ENCODE measurements around the gene IMPDH2. TPM values are rescaled to one million over a fixed set of nuclear protein-coding genes. Genes with fewer than 3 reads are reported as not detected.
A peak's percentile ranks its signal among the peaks of the same experiment; 100 is the strongest.

The IMPDH2 gene
- total RNA-seq, result 100 to 1,000 TPM; 535 to 557 TPM

DNA sequence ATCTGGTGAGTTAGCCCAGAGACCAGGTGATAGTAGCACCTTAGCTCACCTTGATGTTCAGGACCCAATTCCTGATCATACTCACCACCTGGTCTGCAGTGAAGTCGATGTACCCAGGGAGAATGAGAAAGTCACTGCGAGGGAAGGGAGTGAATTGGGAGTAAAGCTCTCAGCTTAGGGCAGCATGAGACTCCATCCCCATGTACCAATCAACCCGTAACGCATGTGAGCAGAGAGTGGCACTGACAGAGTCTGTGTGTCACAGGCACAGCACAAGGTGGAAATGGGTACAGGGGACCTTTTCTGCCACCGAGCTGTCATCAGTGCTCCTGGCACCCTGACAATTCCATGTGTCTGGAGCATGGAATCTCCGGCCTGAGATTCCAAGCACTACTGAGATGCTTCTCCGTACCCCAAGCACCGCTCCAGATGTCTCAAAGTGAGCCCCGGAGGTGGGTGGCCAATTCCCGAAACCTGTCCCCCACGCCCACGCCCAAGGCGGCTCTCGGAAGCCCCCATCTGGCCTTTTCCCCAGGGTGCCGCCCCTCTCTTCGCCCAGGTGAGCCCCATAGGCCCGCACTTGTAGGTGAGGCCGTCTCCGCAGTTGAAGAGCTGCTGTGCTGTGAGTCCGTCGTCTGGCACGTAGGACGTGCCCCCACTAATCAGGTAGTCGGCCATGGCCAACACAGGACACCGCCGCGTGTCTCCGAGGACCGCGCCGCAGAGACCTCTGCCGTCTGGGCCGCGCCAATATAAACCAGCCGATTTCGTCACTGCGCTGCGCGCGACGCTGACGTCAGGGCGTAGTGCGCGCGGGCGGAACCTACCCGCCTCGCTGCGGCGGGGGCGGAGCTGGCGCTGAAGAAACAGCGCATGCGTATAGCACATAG is at the start of gene IMPDH2:
IMPDH2 (minus strand) TSS at position 726 of the 890 bp plus-strand sequence; CDS start at position 678, 48 bp downstream.
- H3K36me3 Mint-ChIP-seq (ENCODE audit: low read depth), result peaks cover 65% of the 10 kb centered on the region

DNA sequence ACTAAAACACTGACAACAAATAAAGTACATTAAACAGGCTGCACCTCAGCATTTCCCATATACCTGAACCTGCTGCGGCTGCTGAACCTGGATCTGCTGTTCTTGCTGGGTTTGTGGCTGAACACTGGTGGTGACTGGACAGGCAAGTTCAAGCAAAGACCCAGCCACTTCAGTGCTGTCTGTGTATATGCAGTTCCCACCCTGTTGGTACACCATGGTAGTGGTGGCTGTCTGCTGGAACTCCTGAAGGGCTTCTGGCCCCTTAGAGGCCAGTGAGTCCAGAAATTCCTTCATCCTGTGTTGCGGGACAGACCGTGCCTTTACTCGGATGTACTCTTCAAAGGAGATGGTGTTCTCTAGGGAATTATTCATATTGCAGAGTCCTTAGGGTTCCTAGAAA is 47.4 kb upstream of the IMPDH2 start:
- Mint-ChIP-seq H3K36me3 (ENCODE audit: low read depth) (peaks cover 47% of the 10 kb centered on the region), H3K4me3 (no peak overlapping the region), H3K27ac (no peak overlapping the region), H3K4me1 (ENCODE audit: low read depth) (peaks cover 14% of the 10 kb centered on the region), H3K27me3 (no peaks in the 10 kb centered on the region), H3K9me3 (no peaks in the 10 kb centered on the region)
- ChIA-PET CTCF (no interaction called here), POLR2A (no interaction called here)
- no peak for DNase-seq
- intact Hi-C loops (cut with micrococcal nuclease), result no loop called here
- no peak for ATAC-seq
- no peak for TF ChIP-seq CTCF (IDR thresholded peaks at IDR 0.05)

More for the DNA sequence above, at the start of gene IMPDH2:
- H3K27me3 Mint-ChIP-seq, result no peaks in the 10 kb centered on the region
- H3K4me1 Mint-ChIP-seq (ENCODE audit: low read depth), result peaks cover 43% of the 10 kb centered on the region
- peak within 1 kb of the TSS; percentile 88 for H3K4me3 Mint-ChIP-seq
- H3K9me3 Mint-ChIP-seq, result no peaks in the 10 kb centered on the region
- H3K27ac Mint-ChIP-seq, result peak within 1 kb of the TSS; percentile 92
- intact Hi-C loops (cut with micrococcal nuclease), result loop anchor here (5.0 kb wide), 1 partner anchor 63 kb away; the partner anchor contains the start of gene QRICH1
- ChIA-PET CTCF (interaction anchor here (0.6 to 1.5 kb wide), 6 partner anchors 15 to 141 kb away, joined by 3 to 12 read pairs (median 4); partner anchors contain the start of genes P4HTM, QARS1 and WDR6), POLR2A (interaction anchor here (0.6 to 2.3 kb wide), 19 partner anchors 8 to 556 kb away, joined by 3 to 30 read pairs (median 3); partner anchors contain the start of genes ARIH2, P4HTM, QRICH1 and USP4)
- TF ChIP-seq CTCF (IDR thresholded peaks at IDR 0.05), result no peak
- ATAC-seq (peak; percentile 95), DNase-seq (peak; percentile 95)

DNA sequence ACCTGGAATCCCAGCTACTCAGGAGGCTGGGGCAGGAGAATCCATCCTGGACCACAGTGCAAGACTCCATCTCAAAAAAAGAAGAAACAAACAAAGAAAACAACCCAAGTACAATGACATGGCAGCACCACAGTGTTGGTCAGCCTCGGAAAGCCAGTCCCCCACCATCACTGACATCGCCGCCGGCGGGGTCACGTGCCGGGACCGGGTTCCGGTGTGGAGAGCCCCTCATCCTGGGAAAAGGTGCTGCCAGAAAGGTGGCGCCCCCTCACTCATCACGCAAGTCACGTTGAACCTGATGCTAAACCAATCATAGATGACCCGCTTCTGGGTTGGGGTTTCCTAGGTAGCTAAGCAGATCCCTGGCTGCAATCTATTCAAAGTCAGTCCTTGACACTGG is 46.9 kb upstream of the IMPDH2 start:
- Mint-ChIP-seq H3K4me3 (no peak overlapping the region), H3K27me3 (no peaks in the 10 kb centered on the region), H3K36me3 (ENCODE audit: low read depth) (peaks cover 52% of the 10 kb centered on the region), H3K9me3 (no peaks in the 10 kb centered on the region), H3K4me1 (ENCODE audit: low read depth) (peaks cover 10% of the 10 kb centered on the region), H3K27ac (no peak overlapping the region)
- no peak for DNase-seq
- intact Hi-C loops (cut with micrococcal nuclease), result no loop called here
- CTCF ChIA-PET, result no interaction called here
- POLR2A ChIA-PET, result interaction anchor here (0.5 kb wide), 1 partner anchor 276 kb away, joined by 3 read pairs; no protein-coding TSS in a partner anchor
- TF ChIP-seq CTCF (IDR thresholded peaks at IDR 0.05), result no peak
- ATAC-seq, result no peak

- no peak for ATAC-seq
- peaks cover 2% of the 10 kb centered on the region for H3K4me1 Mint-ChIP-seq (ENCODE audit: low read depth)
- DNase-seq, result no peak
- no peak overlapping the region for H3K27ac Mint-ChIP-seq
- peaks cover 38% of the 10 kb centered on the region for H3K36me3 Mint-ChIP-seq (ENCODE audit: low read depth)
- CTCF ChIA-PET, result interaction anchor here (0.6 kb wide), 1 partner anchor 1589 kb away, joined by 3 read pairs; no protein-coding TSS in a partner anchor
- no peaks in the 10 kb centered on the region for H3K9me3 Mint-ChIP-seq
- no peak for TF ChIP-seq CTCF (IDR thresholded peaks at IDR 0.05)
- no peaks in the 10 kb centered on the region for H3K27me3 Mint-ChIP-seq
- intact Hi-C loops (cut with micrococcal nuclease), result no loop called here
- H3K4me3 Mint-ChIP-seq, result no peak overlapping the region
- POLR2A ChIA-PET, result interaction anchor here (0.6 kb wide), 1 partner anchor 14 kb away, joined by 3 read pairs; no protein-coding TSS in a partner anchor
Observed at GRCh38 chr3:49058011-49058410, 28.8 kb upstream of the IMPDH2 start.

DNA sequence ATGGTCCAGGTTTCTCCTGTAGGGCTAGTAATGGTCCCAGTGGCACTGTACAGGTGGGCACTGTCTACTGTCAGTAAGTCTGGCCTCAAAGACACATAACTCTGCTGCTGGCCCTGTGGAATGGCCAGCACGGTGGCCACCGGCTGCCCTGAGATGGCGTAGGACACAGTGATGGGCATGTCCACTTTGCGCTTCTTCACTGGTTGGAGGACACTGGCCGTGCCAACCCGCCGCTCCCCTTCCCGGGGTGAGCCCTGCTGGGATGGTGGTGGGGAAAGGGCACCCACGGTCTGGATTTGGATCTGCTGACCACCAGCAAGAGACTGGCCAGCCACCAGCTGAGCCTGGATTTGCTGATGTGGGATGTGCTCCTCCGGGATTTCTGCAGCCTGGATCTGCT is 28.1 kb upstream of the IMPDH2 start:
- TF ChIP-seq CTCF (IDR thresholded peaks at IDR 0.05), result no peak
- Mint-ChIP-seq H3K4me1 (ENCODE audit: low read depth) (peaks cover 2% of the 10 kb centered on the region), H3K36me3 (ENCODE audit: low read depth) (peaks cover 41% of the 10 kb centered on the region), H3K27me3 (no peaks in the 10 kb centered on the region), H3K27ac (no peak overlapping the region), H3K4me3 (no peak overlapping the region), H3K9me3 (no peaks in the 10 kb centered on the region)
- no peak for DNase-seq
- ChIA-PET CTCF (no interaction called here), POLR2A (no interaction called here)
- intact Hi-C loops (cut with micrococcal nuclease), result no loop called here
- no peak for ATAC-seq

Data from activated CD8-positive, alpha-beta T cell treated with anti-CD3 and anti-CD28 coated beads for 36 hours (primary cell).